GM19372 (cell line): Measurements from ENCODE around the gene ME2.
"Not testable (repeated sequence)": the region's sequence is repeated elsewhere in the genome, so short reads cannot be mapped to it uniquely, and the experiment has no call there.

Experiments
- ATAC-seq: cut with Tn5 transposase; IDR thresholded peaks from one replicate; pipeline ENCODE4 v1.9.1; 2021; ENCODE audit warnings: mild to moderate bottlenecking, low read depth, moderate library complexity; ENCODE audit not compliant: unreplicated experiment

The ME2 gene

GRCh38 chr18:50967714-50968661, 89.1 kb downstream of the ME2 start, which contains the start of gene ELAC1:
TSS of gene ELAC1 (plus strand) at chr18:50968040. CDS start at chr18:50974405, 6,365 bp downstream.
- peak; percentile 91 for ATAC-seq

DNA sequence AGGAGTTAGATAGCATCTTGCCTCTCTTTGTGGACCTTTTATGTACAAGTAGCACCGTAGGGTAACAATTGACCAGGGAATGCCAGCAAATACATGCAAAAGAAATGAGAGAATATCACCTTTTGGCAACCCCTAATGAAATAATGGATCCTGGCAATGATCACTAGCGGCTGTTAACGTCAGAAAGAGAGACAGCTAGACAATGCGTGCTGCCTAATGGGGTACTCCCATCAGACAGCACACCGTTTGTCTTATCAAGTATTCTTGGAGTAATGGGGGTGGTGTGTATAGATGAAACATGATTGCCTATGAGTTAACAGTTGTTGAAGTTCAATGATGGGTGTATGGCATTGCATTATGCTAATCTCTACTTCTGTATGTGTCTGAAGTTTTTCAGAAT, 90.5 kb downstream of the ME2 start:
- no peak for ATAC-seq

DNA sequence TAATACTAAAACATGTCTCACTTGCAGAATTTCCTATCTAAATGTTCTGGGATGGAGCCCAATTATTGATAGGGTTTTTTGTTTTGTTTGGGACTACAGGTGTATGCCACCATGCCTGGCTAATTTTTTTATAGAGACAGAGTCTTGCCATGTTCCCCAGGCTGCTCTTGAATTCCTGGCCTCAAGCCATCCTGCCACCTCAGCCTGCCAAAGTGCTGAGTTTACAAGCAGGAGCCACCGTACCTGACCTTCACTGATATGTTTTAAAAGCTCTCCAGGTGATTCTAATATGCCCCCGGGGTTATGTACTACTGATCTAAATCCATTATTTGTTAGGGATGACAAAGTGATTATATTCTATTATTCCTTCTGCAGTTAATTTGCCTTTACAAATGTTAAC, 91.1 kb downstream of the ME2 start:
- no peak for ATAC-seq

- not testable (repeated sequence) for ATAC-seq
Measured at GRCh38 chr18:50972404-50972803, 93.5 kb downstream of the ME2 start.

GRCh38 chr18:50973367-50974126, 94.6 kb downstream of the ME2 start:
- no peak for ATAC-seq

DNA sequence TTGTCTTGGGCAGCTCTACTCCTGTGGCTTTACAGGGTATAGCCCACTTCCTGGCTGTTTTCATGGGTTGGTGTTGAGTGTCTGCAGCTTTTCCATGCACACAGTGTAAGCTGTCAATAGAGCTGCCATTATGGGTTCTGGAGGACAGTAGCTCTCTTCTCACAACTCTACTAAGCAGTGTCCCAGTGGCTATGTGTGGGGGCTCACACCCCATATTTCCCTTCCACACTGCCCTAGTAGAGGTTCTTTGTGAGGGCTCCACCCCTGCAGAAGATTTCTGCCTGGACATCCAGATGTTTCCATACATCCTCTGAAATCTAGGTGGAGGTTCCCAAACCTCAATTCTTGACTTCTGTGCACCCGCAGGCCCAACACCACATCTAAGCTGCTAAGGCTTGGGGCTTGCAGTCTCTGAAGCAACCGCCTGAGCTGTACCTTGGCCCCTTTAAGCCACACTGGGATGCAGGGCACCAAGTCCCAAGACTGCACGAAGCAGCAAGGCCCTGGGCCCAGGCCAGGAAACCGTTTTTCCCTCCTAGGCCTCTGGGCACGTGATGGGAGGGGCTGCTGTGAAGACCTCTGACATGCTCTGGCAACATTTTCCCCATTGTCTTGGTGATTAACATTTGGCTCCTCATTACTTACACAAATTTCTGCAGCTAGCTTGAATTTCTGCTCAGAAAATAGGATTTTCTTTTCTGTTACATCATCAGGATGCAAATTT, 98.3 kb downstream of the ME2 start:
- ATAC-seq: no peak

DNA sequence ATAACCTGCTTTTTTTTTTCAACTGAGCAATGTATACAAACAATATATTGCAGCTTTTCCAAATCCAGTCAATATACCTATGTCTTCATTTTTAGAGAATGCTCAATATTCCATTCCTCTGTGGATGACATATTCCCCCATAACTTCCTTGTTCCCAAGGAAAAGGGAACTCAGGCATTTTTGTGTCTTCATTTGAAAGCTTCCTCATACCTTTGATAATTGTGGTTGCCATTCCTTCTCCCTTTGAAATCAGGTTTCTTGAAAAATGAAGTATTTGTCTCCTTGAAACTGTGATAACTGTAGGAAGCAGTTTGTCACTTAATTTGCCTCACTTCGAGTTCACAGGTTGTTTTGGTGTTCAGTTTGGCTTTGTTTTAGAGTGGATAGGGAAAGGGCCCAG, 102.5 kb downstream of the ME2 start:
- ATAC-seq: no peak

DNA sequence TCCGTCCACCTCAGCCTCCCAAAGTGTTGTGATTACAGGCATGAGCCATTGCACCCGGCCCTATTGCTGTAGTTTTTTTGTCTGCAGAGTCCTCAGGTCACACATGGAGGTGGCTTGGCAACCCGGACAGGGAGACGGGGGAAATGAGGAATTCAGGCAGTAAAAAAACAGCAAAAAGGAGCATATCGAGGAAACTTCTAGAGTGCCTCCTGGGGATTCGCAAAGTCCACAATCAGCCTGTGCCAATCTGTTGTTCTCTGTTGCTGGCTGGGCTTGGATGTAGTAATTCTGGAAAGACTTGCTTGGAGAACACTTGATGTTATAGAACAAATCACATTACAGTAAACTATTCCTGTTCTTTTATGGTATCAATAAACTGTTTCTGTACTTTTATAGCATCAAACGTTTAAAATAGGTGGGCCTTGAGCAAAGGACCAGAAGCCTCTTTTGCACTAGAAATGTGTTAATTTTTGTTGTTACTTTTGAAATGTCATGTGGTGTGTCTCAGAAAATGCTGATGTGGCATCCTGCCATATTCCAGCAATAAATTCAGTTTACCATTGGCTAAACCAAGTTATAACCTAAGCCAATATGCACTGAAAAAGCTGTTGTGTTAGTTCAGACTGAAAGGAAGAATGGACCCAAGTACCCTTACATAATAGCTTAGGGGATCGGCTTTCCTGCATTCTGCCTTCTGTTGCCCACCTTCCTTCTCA, 103.3 kb downstream of the ME2 start:
- ATAC-seq: no peak

DNA sequence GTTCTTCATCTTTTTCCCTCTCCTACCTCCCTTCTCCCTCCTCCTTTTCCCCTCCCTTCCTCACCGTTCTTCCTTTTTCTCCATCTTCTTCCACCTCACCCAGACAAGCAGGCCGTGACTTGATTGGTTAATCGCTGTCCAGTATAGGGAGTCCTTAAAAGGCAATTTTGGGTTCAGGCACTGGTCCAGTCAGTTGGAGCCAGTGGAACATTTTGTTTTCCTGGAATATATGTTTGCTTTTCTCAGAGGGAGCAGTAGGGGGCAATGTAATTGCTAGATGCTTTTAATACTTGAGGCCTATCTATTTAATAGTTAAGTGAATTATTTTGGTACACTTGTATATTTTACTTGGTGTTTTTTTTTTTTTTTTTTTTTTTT, 103.9 kb downstream of the ME2 start:
- no peak for ATAC-seq

GRCh38 chr18:50986360-50987087, 107.6 kb downstream of the ME2 start:
- ATAC-seq: no peak

GRCh38 chr18:50987261-50987660, 108.3 kb downstream of the ME2 start:
- ATAC-seq: no peak

- no peak for ATAC-seq
Measured at GRCh38 chr18:50989711-50990110, 110.8 kb downstream of the ME2 start.

GRCh38 chr18:50992351-50992762, 113.4 kb downstream of the ME2 start:
- no peak for ATAC-seq

GRCh38 chr18:50994031-50994430, 115.1 kb downstream of the ME2 start:
- no peak for ATAC-seq

GRCh38 chr18:51003174-51003573, 124.3 kb downstream of the ME2 start:
- not testable (repeated sequence) for ATAC-seq
